ENCODE results near the gene TBC1D3L.
"Not testable (repeated sequence)": the region's sequence is repeated elsewhere in the genome, so short reads cannot be mapped to it uniquely, and the experiment has no call there.

Gene TBC1D3L

GRCh38 chr17:37988960-37989359 is at the start of gene TBC1D3L:
Gene TBC1D3L (minus strand): TSS chr17:37989060. CDS start chr17:37987520, 1,540 bp downstream.
- H3K27ac ChIP-seq (ENCODE audit: low read length); H3K36me3 ChIP-seq (ENCODE audit: control insufficient read depth, low read depth, low read length); H3K27me3 ChIP-seq (ENCODE audit: control insufficient read depth, insufficient read depth, low read length); H3K9ac ChIP-seq (ENCODE audit: low read length); H3K4me3 ChIP-seq (ENCODE audit: low read length); H3K4me1 ChIP-seq (ENCODE audit: control insufficient read depth, low read depth, low read length); H3K9me3 ChIP-seq (ENCODE audit: control insufficient read depth, low read depth, low read length): not testable (repeated sequence)

DNA sequence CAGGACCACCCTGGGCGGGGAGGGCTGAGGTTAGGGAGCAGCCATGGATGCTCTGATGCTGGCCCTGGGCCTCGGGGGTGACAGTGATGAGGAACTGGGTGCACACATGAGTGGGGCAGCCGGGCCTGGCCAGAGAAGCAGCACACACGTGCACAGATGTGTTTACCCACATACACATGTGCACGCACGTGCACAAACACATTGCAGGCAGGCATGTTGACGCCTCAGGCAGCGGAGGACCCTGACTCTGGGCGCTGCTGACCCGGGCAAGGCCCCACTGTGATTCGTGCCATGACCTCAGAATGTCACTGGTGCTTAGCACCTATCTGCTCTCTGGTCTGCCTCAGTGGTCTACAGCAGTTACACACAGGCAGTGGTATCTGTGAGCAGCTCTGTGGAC is 14.8 kb upstream of the TBC1D3L start, which contains the start of gene TBC1D3D:
TSS of gene TBC1D3D (plus strand) at position 301 of the 400 bp plus-strand sequence. CDS start 1,585 bp downstream, outside the sequence.
- not testable (repeated sequence) for H3K9ac ChIP-seq (ENCODE audit: low read length); H3K27ac ChIP-seq (ENCODE audit: low read length); H3K9me3 ChIP-seq (ENCODE audit: control insufficient read depth, low read depth, low read length); H3K4me1 ChIP-seq (ENCODE audit: control insufficient read depth, low read depth, low read length); H3K27me3 ChIP-seq (ENCODE audit: control insufficient read depth, insufficient read depth, low read length); H3K36me3 ChIP-seq (ENCODE audit: control insufficient read depth, low read depth, low read length); H3K4me3 ChIP-seq (ENCODE audit: low read length)
